NB4 (cell line): ENCODE data around the gene HCN2.
A peak's percentile ranks its signal among the peaks of the same experiment; 100 is the strongest.

Experiments used
- POLR2A ChIP-seq: IDR thresholded peaks from 2 replicates; pipeline ENCODE4 v1.6.1; 2011; ENCODE audit warnings: mild to moderate bottlenecking; ENCODE audit not compliant: insufficient read length; ENCODE audit errors: extremely low read depth
- TF ChIP-seq, protein P1 (sequence below): IDR thresholded peaks from one replicate; pipeline ENCODE4 v1.5.1; 2012; ENCODE audit warnings: low read depth, low read length

DNA sequence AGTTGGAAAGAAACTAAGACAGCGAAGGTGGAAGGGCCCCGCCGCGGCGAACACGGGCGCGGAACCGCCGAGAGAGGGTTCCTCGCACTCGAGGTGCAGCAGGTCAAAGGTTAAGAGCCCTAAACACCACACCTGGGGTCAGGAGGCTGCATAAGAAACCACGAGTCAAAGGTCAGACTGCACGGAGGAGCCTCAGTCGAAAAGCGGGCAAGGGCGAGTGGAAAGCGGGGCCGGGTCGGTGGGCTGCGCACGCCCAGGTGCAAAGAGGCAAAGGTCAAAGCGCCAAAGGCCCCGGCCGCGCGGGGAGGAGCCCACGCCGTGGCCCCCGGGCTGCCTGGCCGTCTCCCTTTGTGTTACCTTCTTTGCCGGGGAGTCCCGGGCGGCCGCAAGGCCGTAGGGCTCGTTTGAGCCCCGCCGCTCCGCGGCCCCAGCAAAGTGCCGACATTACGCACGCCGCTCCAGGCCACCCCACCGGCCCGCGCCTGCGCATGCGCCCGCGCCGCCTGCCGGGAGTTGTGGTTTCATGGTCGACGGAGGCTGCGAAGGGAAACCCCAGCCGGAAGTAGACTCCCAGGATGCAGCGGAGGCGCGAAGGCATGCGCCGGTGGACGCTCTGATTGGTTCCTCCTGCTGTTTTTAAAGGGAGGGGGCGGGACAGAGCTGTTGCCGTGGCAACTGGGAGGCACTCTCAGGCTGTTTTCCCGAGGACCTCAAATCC is 43.5 kb downstream of the HCN2 start, which contains the start of gene POLRMT:
- TF ChIP-seq, protein P1, sequence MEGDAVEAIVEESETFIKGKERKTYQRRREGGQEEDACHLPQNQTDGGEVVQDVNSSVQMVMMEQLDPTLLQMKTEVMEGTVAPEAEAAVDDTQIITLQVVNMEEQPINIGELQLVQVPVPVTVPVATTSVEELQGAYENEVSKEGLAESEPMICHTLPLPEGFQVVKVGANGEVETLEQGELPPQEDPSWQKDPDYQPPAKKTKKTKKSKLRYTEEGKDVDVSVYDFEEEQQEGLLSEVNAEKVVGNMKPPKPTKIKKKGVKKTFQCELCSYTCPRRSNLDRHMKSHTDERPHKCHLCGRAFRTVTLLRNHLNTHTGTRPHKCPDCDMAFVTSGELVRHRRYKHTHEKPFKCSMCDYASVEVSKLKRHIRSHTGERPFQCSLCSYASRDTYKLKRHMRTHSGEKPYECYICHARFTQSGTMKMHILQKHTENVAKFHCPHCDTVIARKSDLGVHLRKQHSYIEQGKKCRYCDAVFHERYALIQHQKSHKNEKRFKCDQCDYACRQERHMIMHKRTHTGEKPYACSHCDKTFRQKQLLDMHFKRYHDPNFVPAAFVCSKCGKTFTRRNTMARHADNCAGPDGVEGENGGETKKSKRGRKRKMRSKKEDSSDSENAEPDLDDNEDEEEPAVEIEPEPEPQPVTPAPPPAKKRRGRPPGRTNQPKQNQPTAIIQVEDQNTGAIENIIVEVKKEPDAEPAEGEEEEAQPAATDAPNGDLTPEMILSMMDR = no peak
- TF ChIP-seq POLR2A = peak; percentile 67
